Aorta (tissue), 5 donors: ENCODE results near the gene SLC5A2. TPM values are rescaled to one million over a fixed set of nuclear protein-coding genes. Genes with fewer than 3 reads are reported as not detected.
A peak's percentile ranks its signal among the peaks of the same experiment; 100 is the strongest.
"Not testable (repeated sequence)": the region's sequence is repeated elsewhere in the genome, so short reads cannot be mapped to it uniquely, and the experiment has no call there.

ENCODE experiments used
- ATAC-seq: fragments of 200-7000 bp; cut with Tn5 transposase; one replicate; pipeline ENCODE4 v1.9.1; 2022; ENCODE audit warnings: moderate library complexity; ENCODE audit not compliant: low FRiP score
- DNase-seq, 2 donors: peaks; one replicate each; pipeline ENCODE4 v3.0.0-alpha.2; 2020
- H3K27ac ChIP-seq, 2 donors: one replicate each; pipeline ENCODE4 v1.5.1; 2013; ENCODE audit warnings: low read length in 2 of 2, mild to moderate bottlenecking in 2 of 2, moderate library complexity in 2 of 2, control low read depth in 1 of 2, inconsistent platforms in 1 of 2, low read depth in 1 of 2
- H3K27me3 ChIP-seq, 2 donors: one replicate each; pipeline ENCODE4 v1.6.1; 2013; ENCODE audit warnings: control low read depth in 1 of 2, low read length in 1 of 2, mild to moderate bottlenecking in 1 of 2, moderate library complexity in 1 of 2; ENCODE audit not compliant: insufficient read depth in 2 of 2, control insufficient read depth in 1 of 2
- H3K36me3 ChIP-seq, 2 donors: one replicate each; pipeline ENCODE4 v1.6.1; 2013; ENCODE audit warnings: control low read depth in 1 of 2, low read length in 1 of 2, mild to moderate bottlenecking in 1 of 2; ENCODE audit not compliant: insufficient read depth in 2 of 2, control insufficient read depth in 1 of 2
- H3K4me1 ChIP-seq, 2 donors: one replicate each; pipeline ENCODE4 v1.6.1; 2013; ENCODE audit warnings: low read length in 2 of 2, control low read depth in 1 of 2, mild to moderate bottlenecking in 1 of 2, moderate library complexity in 1 of 2; ENCODE audit not compliant: insufficient read depth in 2 of 2, control insufficient read depth in 1 of 2
- H3K4me3 ChIP-seq, 2 donors: one replicate each; pipeline ENCODE4 v1.5.1; 2013; ENCODE audit warnings: low read length in 2 of 2, control low read depth in 1 of 2, mild to moderate bottlenecking in 1 of 2
- H3K9me3 ChIP-seq: one replicate; pipeline ENCODE4 v1.6.1; 2013; ENCODE audit warnings: mild to moderate bottlenecking, low read length; ENCODE audit not compliant: control insufficient read depth
- WGBS, 2 donors: extraction: QIAGEN DNeasy Blood & Tissue Kit; methylation state at CpG; one replicate each; pipeline ENCODE4 v1.1.7; 2013; 5-methylcytosine and 5-hydroxymethylcytosine counted together
- intact Hi-C, 2 donors: fragments of 100-400 bp; cut with DNase I; formaldehyde crosslinking; loops; one replicate each; pipeline versions ENCODE4 v1.14.2 to v1.15.0; 2022
- polyA plus RNA-seq, 2 donors: library from polyadenylated mRNA; stranded (reverse); fragments of 200-250 nt; gene quantifications; one replicate each; pipeline ENCODE4 v1.2.3, GENCODE V29; 2013
- total RNA-seq, 2 donors: library from RNA; stranded (reverse); fragmentation: NEBNext Ultra II Directional; extraction: Animal tissue kit (Norgen Biotek cat#: 25700); gene quantifications; one replicate each; pipeline ENCODE4 v1.2.1, GENCODE V29; 2021
- donor health status: healthy with polysubstance abuse.
- donor health status: Bipolar disorder and iron deficiency.
- donor health status: DM: no; HTN: no; CAD: no.
- donor health status: DM: no; HTN: no; CAD: no.
- donor health status: DM: yes; HTN: yes; CAD: no.

Gene SLC5A2
- total and polyA plus RNA-seq, 4 donors = 0.24 to 2.3 (median 0.65) TPM; not detected in 1

GRCh38 chr16:31532120-31532519, 49.2 kb downstream of the SLC5A2 start:
- ATAC-seq = peak; percentile 21
- intact Hi-C loops = no loop called here

DNA sequence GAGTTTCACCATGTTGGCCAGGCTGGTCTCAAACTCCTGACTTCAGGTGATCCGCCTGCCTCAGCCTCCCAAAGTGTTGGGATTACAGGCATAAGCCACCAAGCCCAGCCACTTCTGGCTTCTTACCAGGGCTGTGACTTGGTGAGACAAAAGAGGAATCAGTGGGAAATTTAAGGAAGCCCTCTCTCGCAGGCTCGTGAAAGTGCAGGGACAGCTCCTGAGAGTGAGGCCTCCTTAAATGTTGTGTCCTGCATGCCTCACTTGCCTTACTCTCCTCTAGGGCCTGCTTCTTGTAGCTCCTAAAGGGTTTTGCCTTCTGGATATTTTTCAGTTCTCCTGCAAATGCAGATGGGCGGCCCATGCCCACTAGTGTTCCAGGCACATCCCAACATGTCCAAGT, 50.0 kb downstream of the SLC5A2 start:
- intact Hi-C loops = no loop called here
- H3K27me3 ChIP-seq = no peaks in the 10 kb centered on the region
- DNase-seq = no peak
- no peak overlapping the region for H3K27ac ChIP-seq
- H3K4me1 ChIP-seq = no peaks in the 10 kb centered on the region
- no peaks in the 10 kb centered on the region for H3K36me3 ChIP-seq
- H3K4me3 ChIP-seq = no peak overlapping the region
- 82 to 87% methylated on average over 4 of the region's 4 CpGs for WGBS, 2 donors
- ATAC-seq = no peak
- H3K9me3 ChIP-seq = no peaks in the 10 kb centered on the region

More at GRCh38 chr16:31532120-31532519, 49.2 kb downstream of the SLC5A2 start:
- DNase-seq = no peak
- WGBS, 2 donors = 78 to 81% methylated on average over 2 of the region's 2 CpGs
- H3K4me3 ChIP-seq = no peak overlapping the region
- H3K27me3 ChIP-seq = no peaks in the 10 kb centered on the region
- no peaks in the 10 kb centered on the region for H3K36me3 ChIP-seq
- no peak overlapping the region for H3K27ac ChIP-seq
- no peaks in the 10 kb centered on the region for H3K9me3 ChIP-seq
- H3K4me1 ChIP-seq = no peaks in the 10 kb centered on the region

GRCh38 chr16:31535737-31536136, 52.8 kb downstream of the SLC5A2 start:
- H3K4me3 ChIP-seq = no peak overlapping the region
- H3K4me1 ChIP-seq = no peaks in the 10 kb centered on the region
- no peaks in the 10 kb centered on the region for H3K9me3 ChIP-seq
- no peak for ATAC-seq
- 78 to 79% methylated on average over 9 of the region's 9 CpGs for WGBS, 2 donors
- DNase-seq = no peak
- intact Hi-C loops = no loop called here
- H3K27me3 ChIP-seq = no peaks in the 10 kb centered on the region
- H3K27ac ChIP-seq = no peak overlapping the region
- H3K36me3 ChIP-seq = no peaks in the 10 kb centered on the region

DNA sequence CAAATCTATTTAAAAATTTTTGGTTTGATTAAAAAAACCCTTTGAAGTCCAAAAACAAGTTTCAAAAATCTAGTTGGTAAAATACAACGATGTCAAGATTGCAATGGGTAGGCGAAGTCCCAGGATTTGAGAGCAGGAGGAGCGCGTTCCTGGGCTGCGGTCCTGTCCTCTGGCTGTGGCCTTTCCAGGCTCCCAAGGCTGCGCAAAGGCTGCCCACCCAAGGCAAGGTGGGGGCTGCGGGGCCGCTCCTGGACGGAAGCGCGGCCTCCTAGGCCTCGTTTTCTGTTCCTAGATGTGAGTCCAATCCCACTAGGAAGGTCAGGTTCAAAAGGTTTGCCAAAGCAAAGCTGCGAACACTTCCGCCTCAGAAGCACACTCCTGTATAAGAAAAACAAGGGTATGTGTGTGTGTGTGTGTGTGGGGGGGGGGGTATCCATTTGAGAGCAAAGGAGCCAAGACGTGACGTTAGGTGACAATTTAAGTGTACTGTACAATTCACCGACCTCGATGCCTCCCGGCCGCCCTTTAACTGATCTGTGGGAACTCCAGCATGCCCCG, 54.0 kb downstream of the SLC5A2 start:
- intact Hi-C loops = no loop called here
- Histone ChIP-seq H3K4me1 (no peaks in the 10 kb centered on the region), H3K9me3 (no peaks in the 10 kb centered on the region), H3K4me3 (no peak overlapping the region), H3K36me3 (no peaks in the 10 kb centered on the region), H3K27me3 (no peaks in the 10 kb centered on the region), H3K27ac (no peak overlapping the region)
- ATAC-seq (no peak), DNase-seq (no peak)
- WGBS, 2 donors = 69 to 75% methylated on average over 21 of the region's 21 CpGs

GRCh38 chr16:31537362-31538242, 54.7 kb downstream of the SLC5A2 start:
- no peaks in the 10 kb centered on the region for H3K36me3 ChIP-seq
- DNase-seq (peak in 1 of 2 donors; percentile 76), ATAC-seq (no peak)
- intact Hi-C loops = no loop called here
- no peaks in the 10 kb centered on the region for H3K27me3 ChIP-seq
- H3K4me1 ChIP-seq = no peaks in the 10 kb centered on the region
- H3K9me3 ChIP-seq = no peaks in the 10 kb centered on the region
- WGBS, 2 donors = 5 to 7% methylated on average over 56 to 57 of the region's 57 CpGs
- no peak overlapping the region for H3K4me3 ChIP-seq
- H3K27ac ChIP-seq = no peak overlapping the region

DNA sequence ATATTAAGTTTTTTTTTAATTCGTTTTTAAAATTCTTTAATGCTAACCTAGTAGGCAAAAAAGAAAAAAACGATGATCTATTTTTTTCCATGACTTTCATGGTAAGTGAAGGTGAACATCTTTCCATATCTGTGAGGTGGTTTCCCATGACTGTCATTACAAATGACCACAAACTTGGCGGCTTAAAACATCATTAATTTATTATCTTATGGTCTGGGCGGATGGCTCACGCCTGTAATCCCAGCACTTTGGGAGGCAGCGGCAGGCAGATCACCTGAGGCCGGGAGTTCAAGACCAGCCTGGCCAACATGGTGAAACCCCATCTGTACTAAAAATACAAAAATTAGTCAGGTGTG, 55.3 kb downstream of the SLC5A2 start:
- ATAC-seq, H3K9me3 ChIP-seq, DNase-seq, H3K4me1 ChIP-seq, H3K27ac ChIP-seq, H3K36me3 ChIP-seq, intact Hi-C loops, H3K4me3 ChIP-seq, H3K27me3 ChIP-seq: not testable (repeated sequence)
- WGBS, 2 donors = 76 to 79% methylated on average over 7 of the region's 7 CpGs

DNA sequence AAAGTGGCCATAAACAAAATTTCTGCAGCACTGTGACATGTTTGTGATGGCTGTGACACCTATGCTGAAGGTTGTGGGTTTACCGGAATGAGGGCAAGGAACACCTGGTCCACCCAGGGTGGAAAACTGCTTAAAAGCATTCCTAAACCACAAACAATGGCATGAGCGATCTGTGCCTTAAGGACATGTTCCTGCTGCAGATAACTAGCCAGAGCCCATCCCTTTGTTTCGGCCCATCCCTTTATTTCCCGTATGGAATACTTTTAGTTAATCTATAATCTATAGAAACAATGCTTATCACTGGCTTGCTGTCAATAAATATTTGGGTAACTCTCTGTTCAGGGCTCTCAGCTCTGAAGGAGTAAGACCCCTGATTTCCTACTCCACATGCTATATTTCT, 56.8 kb downstream of the SLC5A2 start:
- 85 to 94% methylated on average over 4 of the region's 4 CpGs for WGBS, 2 donors
- H3K27ac ChIP-seq, intact Hi-C loops, ATAC-seq, H3K4me1 ChIP-seq, H3K9me3 ChIP-seq, H3K36me3 ChIP-seq, H3K27me3 ChIP-seq, DNase-seq, H3K4me3 ChIP-seq: not testable (repeated sequence)
